ENCODE results near the gene SPRING1.

Gene SPRING1

GRCh38 chr12:116710370-116711150 lies 27.3 kb downstream of the SPRING1 start:
- DNase-seq: no peak

GRCh38 chr12:116709768-116710167 lies 28.1 kb downstream of the SPRING1 start:
- DNase-seq: no peak

GRCh38 chr12:116708826-116709756 lies 28.8 kb downstream of the SPRING1 start:
- DNase-seq: peak in 48 of 51 donors; percentile 10 to 94 (median 70)

- no peak for DNase-seq
Measured at GRCh38 chr12:116707751-116708150, 30.1 kb downstream of the SPRING1 start.

- peak in 44 of 51 donors; percentile 15 to 80 (median 47) for DNase-seq
Measured at GRCh38 chr12:116703214-116703795, 34.6 kb downstream of the SPRING1 start.

- no peak for DNase-seq
Measured at GRCh38 chr12:116701432-116701831, 36.4 kb downstream of the SPRING1 start.

GRCh38 chr12:116700066-116700465 lies 37.8 kb downstream of the SPRING1 start:
- DNase-seq: no peak

GRCh38 chr12:116698554-116699075 lies 39.3 kb downstream of the SPRING1 start:
- DNase-seq: no peak

- DNase-seq: no peak
Measured at GRCh38 chr12:116698116-116698515, 39.8 kb downstream of the SPRING1 start.

GRCh38 chr12:116697716-116698115 lies 40.2 kb downstream of the SPRING1 start:
- no peak for DNase-seq

GRCh38 chr12:116697305-116697704 lies 40.6 kb downstream of the SPRING1 start:
- peak in 2 of 51 donors; percentile 6 to 12 for DNase-seq

GRCh38 chr12:116695464-116695725 lies 42.5 kb downstream of the SPRING1 start:
- DNase-seq: no peak

GRCh38 chr12:116694653-116695463 lies 43.0 kb downstream of the SPRING1 start:
- no peak for DNase-seq

- peak in 1 of 51 donors; percentile 20 for DNase-seq
Measured at GRCh38 chr12:116693286-116694227, 44.3 kb downstream of the SPRING1 start.

- DNase-seq: no peak
Measured at GRCh38 chr12:116692605-116693004, 45.3 kb downstream of the SPRING1 start.

GRCh38 chr12:116691636-116692035 lies 46.2 kb downstream of the SPRING1 start:
- no peak for DNase-seq

GRCh38 chr12:116691205-116691604 lies 46.7 kb downstream of the SPRING1 start:
- no peak for DNase-seq

- DNase-seq: no peak
Measured at GRCh38 chr12:116689979-116690744, 47.7 kb downstream of the SPRING1 start.

- no peak for DNase-seq
Measured at GRCh38 chr12:116689521-116689920, 48.3 kb downstream of the SPRING1 start.
